ENCODE measurements around the gene CACNA2D2.
A peak's percentile ranks its signal among the peaks of the same experiment; 100 is the strongest.

Gene CACNA2D2

DNA sequence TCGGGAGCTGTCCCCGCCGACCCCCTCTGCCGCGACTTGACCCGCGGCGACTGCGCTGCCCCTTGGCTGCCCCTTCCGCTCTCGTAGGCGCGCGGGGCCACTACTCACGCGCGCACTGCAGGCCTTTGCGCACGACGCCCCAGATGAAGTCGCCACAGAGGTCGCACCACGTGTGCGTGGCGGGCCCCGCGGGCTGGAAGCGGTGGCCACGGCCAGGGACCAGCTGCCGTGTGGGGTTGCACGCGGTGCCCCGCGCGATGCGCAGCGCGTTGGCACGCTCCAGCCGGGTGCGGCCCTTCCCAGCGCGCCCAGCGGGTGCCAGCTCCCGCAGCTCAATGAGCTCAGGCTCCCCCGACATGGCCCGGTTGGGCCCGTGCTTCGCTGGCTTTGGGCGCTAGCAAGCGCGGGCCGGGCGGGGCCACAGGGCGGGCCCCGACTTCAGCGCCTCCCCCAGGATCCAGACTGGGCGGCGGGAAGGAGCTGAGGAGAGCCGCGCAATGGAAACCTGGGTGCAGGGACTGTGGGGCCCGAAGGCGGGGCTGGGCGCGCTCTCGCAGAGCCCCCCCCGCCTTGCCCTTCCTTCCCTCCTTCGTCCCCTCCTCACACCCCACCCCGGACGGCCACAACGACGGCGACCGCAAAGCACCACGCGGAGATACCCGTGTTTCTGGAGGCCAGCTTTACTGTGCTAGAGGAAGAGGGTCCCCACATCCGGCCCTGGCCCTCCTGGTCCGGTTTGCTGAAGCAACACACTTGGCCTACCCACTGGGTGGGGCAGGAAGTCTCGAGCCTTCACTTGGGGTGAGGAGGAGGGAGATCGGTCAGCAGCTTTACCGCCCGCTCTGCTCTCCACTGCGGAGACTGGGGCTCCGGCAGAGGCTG, 162.7 kb downstream of the CACNA2D2 start, which contains the start of gene RASSF1:
Gene RASSF1, minus strand, starts transcription at position 389 of the 882 bp plus-strand sequence. Its CDS starts 31 bp downstream, at position 358.
- peak; percentile 12 to 17 for ATAC-seq

DNA sequence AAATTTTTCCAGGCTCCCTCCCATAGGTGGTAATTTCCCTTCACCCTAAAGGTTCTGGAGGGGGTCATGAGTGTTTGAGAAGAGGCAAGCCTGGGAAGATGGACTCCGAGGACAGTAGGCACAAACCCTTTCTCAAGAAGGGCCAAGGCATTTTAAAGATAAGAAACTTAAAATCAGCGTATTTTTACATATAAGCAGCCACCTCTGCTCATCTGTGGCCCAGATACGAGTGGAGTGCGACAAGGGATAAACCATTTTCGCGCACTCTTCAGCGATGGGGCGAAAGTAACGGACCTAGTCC, 163.3 kb downstream of the CACNA2D2 start:
- no peak for ATAC-seq

DNA sequence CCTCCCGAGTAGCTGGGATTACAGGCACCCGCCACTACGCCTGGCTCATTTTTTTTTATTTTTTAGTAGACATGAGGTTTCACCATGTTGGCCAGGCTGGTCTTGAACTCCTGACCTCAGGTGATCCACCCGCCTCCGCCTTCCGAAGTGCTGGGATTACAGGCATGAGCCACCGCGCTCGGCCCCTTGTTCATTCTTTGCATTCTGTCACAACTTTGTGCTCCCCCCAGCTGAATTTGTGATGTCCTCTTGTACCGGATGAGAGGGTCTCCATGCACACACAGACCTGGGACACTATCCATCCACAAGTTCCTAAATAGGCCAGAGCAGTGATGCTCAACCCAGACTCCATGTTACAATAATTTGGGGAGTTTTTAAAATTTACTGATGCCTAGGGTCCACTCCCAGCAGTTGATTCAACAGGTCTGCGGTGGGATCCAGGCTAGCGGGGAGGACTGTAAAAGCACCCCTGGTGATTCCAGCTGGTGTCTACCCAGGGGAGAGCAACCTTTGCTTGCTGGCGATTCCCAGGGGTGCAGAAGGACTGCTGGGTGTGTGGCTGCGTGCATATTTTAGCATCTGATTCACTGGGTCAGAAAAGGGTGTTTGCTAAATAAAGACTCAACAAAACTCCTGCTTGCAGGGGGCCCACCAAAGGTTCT, 163.8 kb downstream of the CACNA2D2 start:
- no peak for ATAC-seq

DNA sequence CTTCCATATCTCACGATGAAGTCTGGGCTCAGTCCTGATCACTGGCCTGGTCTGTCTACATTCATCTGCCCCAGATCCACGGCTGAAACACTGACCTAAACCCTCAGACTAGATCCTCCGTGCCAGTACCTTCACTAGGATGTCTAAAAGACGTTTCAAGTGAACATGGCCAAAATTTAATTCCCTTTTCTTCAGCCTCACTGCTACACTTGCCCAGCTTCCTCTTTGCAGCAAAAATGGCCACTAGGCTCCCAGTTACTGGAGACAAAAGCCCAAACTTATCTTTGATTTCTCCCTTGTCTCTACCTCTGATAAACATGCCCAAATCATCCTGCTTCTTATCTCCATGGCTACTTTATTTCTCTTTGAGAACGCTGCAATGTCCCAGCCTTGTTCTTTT, 164.5 kb downstream of the CACNA2D2 start:
- ATAC-seq, result no peak

DNA sequence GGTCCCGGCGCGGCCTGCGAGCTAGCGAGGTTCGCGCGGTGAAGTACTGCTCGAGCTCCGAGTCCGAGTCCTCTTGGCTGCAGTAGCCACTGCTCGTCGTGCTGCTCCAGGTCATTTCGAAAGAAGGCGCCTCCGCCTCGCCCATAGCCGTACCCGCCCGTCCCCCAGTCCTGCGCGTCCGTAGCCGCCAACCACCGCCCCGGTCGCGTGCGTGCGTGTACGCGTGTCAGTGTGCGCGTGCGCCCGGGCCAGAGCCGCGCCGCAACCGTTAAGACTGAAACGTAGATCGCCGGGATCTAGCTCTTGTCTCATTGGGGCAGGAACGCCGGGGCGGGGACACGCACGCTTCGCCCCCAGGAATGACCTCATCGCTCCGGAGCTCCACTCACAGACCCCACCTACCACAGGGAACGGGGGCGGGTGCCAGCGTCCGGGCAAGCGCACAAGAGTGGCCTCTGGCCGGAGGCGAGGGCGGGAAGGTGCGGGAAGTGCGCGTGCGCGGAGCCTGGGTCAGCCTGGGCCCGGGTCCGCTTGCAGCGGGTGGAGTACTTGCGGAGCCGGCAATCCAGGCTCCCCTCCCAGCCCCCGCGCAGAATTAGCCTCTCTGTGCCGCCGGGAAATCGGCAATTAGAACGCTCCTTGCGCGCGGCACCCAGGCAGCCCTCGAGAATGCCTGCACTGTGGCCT, 166.1 kb downstream of the CACNA2D2 start:
- ATAC-seq, result peak; percentile 83 to 84

DNA sequence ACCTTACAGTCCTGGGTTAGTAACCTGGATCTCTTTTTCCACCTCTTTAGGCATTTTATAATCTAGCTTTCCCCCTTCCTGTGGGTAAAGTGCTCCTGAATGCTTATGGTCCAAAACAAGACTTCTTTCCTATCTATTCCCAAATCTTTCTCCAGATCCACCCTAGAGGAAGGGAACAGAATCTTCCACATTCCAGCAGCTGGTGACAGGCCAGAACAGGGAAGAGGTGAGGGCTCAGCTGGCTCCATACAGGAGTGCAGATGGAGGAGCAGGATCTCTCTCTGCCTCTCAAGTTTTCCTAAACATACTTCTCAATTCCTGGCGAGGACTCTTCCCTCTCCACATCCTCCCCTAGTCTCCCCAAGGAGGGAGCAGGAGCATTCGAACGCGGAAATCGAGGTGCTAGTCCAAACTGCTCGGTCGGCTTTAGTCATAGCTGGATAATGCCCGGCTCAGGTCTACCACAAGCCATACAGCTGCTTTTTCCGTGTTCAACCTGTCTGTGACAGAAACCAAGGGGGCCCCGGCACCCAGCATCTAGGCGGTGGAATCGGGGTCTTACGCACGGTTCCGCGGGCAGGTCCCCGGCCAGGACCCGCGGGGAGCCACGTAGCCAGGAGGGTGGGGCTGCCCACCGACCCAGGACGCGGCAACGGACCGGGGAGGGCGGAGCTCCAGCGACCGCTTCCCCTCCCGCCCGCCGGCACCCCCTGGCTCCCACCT, 166.8 kb downstream of the CACNA2D2 start:
- ATAC-seq, result peak; percentile 34 to 36

DNA sequence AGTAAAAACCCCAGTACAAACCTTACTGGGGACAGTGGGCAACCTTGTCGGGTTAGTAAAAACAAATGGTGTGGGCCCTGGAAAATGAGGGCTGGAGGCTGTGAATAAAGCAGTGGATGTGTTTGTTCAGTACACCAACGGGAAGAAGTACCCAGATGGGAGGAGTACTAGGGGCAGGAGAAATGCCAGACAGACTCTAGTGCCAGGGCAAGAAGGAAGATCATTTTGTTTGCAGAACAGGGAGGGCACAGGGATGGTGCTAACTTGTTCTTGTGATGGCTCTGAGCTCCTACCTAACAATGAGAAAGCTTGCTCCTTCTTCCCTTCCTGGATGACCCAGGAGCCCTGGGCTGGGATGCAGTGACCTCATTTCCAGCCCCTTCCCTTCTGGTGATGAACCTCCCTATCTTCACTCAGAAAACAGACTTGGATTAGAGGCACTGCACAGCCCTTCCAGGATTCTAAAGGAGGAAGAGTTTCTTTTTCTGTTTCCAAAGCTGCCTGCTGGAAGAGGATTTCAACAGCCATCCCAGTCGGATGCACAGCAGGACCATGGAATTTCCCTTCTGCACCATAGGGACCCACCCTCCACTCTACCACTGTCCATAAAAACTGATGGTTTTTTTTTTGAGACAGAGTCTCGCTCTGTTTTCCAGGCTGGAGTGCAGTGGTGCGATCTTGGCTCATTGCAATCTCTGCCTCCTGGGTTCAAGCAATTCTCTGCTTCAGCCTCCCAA, 168.9 kb downstream of the CACNA2D2 start:
- ATAC-seq, result no peak

DNA sequence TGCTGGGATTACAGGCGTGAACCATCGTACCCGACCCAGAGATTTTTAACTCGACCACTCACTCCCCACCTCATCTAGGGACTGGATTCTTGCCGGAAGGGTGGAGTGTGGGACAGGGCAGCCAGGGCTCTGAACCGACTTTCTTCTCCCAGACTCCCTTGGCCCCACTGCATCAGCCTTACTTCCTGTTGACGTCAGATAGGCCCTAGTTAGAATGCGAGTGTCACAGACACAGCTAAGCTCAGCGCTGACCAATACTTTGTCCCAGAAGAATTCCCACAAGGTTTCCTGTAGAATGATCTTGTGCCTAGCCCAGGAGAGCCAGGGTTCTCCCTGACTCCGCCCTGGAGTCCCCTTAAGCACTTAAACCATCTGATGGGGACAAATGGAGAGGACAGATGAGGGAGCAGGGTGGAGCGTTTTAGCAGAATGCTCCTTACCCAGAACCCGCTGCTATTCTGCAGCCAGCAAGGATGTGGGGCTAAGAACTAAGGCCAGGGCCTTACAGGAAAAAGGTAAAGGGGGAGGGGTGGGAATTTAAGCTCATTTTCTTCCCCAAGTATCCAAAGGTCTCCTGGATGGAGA, 169.6 kb downstream of the CACNA2D2 start:
- no peak for ATAC-seq

DNA sequence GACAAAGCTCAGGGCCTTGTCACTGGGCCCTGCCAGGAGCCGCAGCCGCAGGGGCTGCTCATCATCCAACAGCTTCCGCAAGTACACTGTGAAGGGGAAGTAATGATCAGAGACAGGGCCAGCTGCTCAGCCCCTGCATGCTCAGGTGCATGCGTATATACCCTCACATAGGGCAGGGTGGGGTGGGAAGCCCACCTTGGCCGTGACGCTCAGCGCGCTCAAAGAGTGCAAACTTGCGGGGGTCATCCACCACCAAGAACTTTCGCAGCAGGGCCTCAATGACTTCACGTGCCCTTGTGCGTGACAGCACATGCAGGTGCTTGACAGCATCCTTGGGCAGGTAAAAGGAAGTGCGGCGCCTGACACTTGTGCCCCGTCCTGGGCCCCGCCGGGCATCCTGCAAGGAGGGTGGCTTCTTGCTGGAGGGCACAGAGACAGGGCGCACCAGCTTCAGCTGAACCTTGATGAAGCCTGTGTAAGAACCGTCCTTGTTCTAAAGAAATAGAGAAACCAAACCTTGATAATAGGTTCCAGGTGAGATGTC, 172.0 kb downstream of the CACNA2D2 start:
- no peak for ATAC-seq

DNA sequence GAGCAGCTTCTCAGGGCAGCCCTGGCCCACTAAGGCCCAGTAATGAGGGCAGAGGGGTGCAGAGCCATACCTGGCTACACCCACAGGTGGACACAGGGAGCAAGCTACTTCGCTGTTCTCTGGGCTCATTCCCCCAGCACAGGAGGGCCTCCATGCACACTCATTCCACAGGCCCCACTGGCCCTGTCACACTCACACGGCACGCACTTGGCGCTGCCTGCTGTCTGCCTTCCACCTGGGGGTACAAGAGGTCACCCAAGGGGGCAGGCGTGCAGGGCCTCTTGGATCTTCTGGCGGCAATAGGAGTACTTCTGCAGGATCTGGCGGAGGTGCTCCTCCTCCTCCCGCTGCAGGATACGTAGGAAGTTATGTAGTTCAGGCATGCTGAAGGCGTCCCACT, 173.1 kb downstream of the CACNA2D2 start:
- no peak for ATAC-seq

DNA sequence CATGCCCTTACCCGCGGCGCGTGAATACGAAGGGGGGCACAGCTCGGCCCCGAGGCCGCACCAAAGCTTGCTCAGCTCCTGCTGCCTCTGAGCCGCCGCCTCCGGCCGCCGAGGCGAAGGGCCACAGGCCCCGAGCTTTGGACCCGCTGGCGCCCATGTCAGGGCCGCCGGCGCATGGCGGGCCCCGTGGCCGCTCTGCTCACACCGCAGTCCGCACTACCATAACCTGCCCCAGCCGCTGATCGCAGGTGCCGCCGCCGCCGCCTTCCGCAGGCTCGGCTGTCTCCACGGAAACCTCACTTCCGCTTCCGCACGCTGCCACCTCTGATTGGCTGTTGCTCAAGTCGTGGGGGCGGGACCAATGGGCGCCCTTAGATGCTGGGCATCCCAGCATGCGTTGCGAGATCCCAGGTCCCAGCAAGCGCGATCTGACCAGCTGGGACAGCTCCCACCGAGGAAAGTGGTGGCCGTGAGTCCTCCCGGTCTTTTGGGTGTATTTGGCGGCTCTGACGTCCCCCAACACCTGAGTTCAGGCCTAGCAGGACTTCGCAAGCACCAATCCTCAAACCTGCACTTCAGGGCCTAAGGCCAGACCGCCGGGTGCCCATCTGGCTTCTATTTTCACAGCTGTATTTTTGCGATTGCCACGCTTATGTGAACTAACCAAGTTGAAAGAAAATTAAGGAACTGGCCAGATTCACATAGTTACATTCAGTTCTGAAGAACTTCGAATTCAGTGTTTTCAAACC, 175.3 kb downstream of the CACNA2D2 start, which contains the start of gene TUSC2:
Gene TUSC2, minus strand, starts transcription at position 281 of the 749 bp plus-strand sequence. Its CDS starts 124 bp downstream, at position 157.
- peak; percentile 95 to 96 for ATAC-seq

DNA sequence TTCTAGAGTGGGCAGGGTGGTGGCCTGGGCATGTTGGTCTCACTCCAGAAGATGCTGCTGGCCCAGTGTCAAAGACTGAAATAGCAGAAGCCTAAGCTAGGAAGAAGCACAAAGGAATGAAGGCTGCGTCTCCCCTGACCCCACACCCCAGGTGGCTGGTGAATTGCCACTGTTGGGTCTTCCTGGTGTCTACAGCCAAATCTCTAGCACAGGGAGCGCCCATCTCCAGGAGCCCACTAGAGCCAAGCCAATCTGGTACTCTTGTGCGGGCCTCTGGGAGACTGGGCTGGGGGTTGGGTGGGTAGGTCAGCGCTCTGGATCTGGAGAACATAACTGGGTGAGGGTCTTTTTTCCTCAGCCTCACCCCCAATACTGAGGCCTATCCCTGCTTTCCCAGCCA, 176.3 kb downstream of the CACNA2D2 start:
- ATAC-seq, result no peak

DNA sequence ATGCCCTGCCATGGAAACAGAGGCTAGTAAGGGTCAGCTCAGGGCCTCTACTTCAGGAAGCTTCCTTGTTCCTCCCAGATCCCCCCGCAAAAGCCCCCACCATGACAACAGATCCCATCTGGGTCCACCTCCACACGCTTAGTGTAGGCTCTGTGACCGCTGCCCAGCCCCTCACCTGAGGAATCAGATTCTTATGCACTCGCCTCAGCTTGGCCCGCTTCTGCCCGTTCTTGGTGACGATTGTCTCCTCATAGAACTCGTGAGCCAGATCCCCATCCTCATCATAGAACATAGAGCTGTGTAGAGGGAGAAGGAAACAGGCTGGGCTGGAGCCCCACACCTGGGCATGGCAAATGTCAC, 177.3 kb downstream of the CACNA2D2 start:
- no peak for ATAC-seq

DNA sequence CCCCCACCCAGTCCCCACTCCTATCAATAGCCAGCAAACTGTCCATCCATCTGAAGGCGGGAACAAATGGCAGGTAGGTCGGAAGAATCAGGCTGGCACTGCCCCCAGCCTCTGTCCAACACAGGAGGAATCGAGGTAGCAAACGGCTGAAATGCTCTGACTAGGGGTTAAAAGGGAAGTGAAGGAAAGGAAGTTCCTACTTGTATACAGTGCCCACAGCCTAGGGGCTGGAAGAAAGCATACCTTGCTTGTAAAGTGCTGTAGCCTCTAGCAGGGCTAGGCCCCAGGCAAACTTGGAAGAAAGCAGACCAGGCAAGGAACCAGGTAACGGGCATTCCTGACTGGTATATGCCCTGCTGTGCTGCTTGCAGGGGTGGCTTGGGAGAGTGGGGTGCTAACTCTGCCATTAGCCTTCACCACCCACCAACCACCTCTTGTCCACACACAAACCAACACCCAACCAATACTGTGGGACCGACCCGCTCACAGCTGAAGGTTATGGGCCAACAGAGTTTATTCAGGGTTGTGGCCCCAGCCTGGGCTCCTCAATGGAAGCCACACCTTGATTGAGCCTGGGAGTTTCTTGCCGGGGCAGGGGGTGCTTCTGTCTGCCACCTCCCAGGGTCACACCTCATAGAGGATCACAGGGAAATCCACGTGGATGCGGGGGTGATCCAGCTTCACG, 177.8 kb downstream of the CACNA2D2 start:
- no peak for ATAC-seq

DNA sequence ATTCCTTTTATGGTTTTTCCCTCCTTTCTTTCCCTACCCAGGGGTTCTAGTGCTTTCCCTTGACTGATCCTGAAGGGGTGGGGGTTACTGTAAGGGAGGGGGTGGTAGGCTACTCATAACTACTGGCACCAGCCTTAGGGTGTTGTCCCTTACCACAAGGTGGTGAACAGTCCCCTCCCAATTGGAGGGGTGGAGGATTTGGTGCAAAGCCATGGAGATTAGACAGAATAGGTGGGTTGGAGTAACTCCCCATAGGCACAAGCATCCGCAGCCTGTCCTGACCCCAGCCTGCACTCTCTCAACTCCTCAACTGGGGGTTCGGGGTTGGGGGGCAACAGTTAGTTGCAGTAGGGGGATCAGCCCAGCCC, 178.3 kb downstream of the CACNA2D2 start:
- ATAC-seq, result no peak

DNA sequence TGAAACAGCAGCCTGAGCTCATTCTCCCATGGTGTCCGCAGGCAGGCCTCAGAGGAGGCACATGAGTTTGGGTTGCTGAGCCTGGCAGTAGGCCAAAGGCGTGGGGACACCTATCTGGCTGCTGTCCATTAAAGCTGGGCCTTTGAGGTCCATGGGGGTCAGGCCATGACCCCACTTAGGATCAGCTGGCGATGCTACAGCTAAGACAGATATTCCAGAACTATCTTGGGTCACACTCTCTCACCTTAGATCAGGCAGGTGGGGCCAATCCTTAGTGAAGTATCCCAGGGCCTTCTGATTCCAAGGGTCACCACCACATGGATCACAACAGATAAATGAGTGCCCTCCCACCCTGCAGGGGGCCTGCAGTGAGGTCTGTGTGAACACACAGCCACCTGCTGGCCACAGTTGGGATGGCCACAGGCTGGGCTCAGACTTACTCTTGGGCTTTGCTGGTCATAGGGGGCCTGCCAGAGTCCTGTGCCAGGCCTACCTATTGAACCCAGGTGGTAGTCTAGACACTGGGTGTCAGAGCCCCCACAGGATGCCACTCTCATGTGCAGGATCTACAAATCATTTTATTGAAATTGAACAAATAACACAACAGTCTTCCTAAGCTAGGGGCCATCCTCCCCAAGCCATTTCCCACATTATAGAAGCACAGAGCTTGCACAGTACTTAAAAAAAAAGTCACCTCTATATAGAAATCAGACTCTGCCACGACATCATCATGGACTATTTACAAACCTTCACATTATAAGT, 178.9 kb downstream of the CACNA2D2 start:
- peak in 1 of 2 donors; percentile 21 for ATAC-seq

DNA sequence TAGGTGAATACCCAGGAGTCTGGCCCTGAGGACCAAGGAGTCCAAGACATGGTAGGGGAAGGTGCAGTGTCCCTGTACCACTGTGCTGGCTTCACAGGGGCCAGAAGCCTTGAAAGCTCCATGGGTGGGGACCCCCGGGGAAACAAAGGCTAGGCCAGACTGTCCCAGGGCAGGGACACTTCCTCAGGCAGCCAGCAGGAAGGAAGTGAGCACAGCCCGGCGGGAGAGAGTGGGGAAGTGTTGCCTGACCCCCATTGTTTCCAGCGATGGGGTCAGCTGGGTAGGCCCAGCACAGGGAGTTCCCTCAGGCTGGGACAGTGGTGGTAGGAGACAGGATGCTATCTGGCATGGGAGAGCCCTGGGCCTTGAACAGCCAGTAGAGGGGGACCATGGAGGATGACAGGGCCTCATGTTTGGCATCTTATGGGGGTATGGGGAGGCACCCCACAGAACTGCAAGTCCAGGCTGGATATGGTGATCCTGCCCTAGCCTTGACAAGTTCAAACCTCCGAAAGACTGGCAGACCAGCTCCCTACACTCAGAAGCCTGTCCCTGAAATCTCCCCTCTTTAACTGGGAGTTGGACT, 179.7 kb downstream of the CACNA2D2 start:
- no peak for ATAC-seq

DNA sequence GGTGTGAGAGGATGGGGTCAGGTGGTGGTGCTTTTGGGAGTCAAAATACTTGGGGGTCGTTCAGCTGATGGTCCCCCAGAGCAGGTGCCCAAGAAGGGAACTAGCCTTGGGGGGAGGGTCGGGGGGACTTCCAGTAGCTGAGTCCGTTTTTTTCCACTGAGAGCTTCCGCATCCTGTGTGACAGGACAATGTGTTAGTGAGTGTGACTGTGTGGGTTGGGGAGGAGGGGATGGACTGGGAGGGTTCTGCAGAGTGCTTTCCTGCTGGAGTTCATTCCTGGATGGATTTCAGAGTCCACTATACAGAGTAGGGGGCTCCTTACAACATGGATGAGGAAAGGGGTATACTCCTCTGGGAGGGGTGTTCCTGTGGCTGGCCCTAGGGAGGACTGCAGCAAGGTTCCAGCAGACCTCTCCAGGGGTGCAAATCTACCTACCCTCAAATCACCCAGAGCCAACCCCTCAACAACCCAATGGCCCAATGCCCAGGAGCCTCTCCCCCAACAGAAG, 180.3 kb downstream of the CACNA2D2 start:
- ATAC-seq, result no peak
